Esophagus (tissue), 2 donors: ENCODE measurements around the gene TNFSF9. TPM values are rescaled to one million over a fixed set of nuclear protein-coding genes. Genes with fewer than 3 reads are reported as not detected.
"Not testable (repeated sequence)": the region's sequence is repeated elsewhere in the genome, so short reads cannot be mapped to it uniquely, and the experiment has no call there.

Experiments
- H3K27ac ChIP-seq, 2 donors: one replicate each; pipeline ENCODE4 v1.5.1; 2013; ENCODE audit warnings: low read depth in 2 of 2, mild to moderate bottlenecking in 2 of 2, inconsistent platforms in 1 of 2, low read length in 1 of 2, moderate library complexity in 1 of 2
- H3K27me3 ChIP-seq, 2 donors: one replicate each; pipeline ENCODE4 v1.6.1; 2013; ENCODE audit warnings: low read length in 2 of 2, control low read depth in 1 of 2, mild to moderate bottlenecking in 1 of 2; ENCODE audit not compliant: insufficient read depth in 2 of 2, control insufficient read depth in 1 of 2
- H3K36me3 ChIP-seq, 2 donors: one replicate each; pipeline ENCODE4 v1.6.1; 2013; ENCODE audit warnings: low read length in 1 of 2; ENCODE audit not compliant: control insufficient read depth in 2 of 2, insufficient read depth in 2 of 2
- H3K4me1 ChIP-seq, 2 donors: one replicate each; pipeline ENCODE4 v1.6.1; 2013; ENCODE audit warnings: low read length in 1 of 2; ENCODE audit not compliant: control insufficient read depth in 2 of 2, insufficient read depth in 2 of 2
- H3K4me3 ChIP-seq, 2 donors: one replicate each; pipeline ENCODE4 v1.5.1; 2013; ENCODE audit warnings: low read length in 2 of 2, mild to moderate bottlenecking in 2 of 2, low read depth in 1 of 2, moderate library complexity in 1 of 2
- H3K9me3 ChIP-seq, 2 donors: one replicate each; pipeline ENCODE4 v1.6.1; 2013; ENCODE audit warnings: mild to moderate bottlenecking in 2 of 2, low read depth in 1 of 2, low read length in 1 of 2, moderate library complexity in 1 of 2; ENCODE audit not compliant: control insufficient read depth in 2 of 2, insufficient read depth in 1 of 2
- WGBS, 2 donors: extraction: QIAGEN DNeasy Blood & Tissue Kit; methylation state at CpG; one replicate each; pipeline ENCODE4 v1.1.7; 2013; 5-methylcytosine and 5-hydroxymethylcytosine counted together
- polyA plus RNA-seq, 2 donors: library from polyadenylated mRNA; stranded (reverse); fragments of 200-250 nt; gene quantifications; one replicate each; pipeline ENCODE4 v1.2.3, GENCODE V29; 2013
- donor health status: healthy with polysubstance abuse.
- donor health status: Bipolar disorder and iron deficiency.

Gene TNFSF9
- polyA plus RNA-seq, 2 donors = 4.8 to 8.2 TPM

GRCh38 chr19:6579450-6580178, 48.8 kb downstream of the TNFSF9 start:
- H3K27ac ChIP-seq = no peak overlapping the region
- H3K4me3 ChIP-seq = no peak overlapping the region
- H3K36me3 ChIP-seq = no peaks in the 10 kb centered on the region
- 81 to 85% methylated on average over 7 of the region's 7 CpGs for whole genome bisulfite sequencing, 2 donors
- no peaks in the 10 kb centered on the region for H3K27me3 ChIP-seq
- H3K4me1 ChIP-seq = no peaks in the 10 kb centered on the region
- no peaks in the 10 kb centered on the region for H3K9me3 ChIP-seq

GRCh38 chr19:6580313-6580712, 49.5 kb downstream of the TNFSF9 start:
- H3K4me3 ChIP-seq = no peak overlapping the region
- WGBS, 2 donors = 66 to 67% methylated on average over 8 of the region's 8 CpGs
- H3K36me3 ChIP-seq = no peaks in the 10 kb centered on the region
- H3K4me1 ChIP-seq = no peaks in the 10 kb centered on the region
- H3K27ac ChIP-seq = no peak overlapping the region
- H3K9me3 ChIP-seq = no peaks in the 10 kb centered on the region
- H3K27me3 ChIP-seq = no peaks in the 10 kb centered on the region

GRCh38 chr19:6582515-6583484, 52.0 kb downstream of the TNFSF9 start:
- not testable (repeated sequence) for H3K4me1 ChIP-seq, H3K27ac ChIP-seq, H3K27me3 ChIP-seq, H3K36me3 ChIP-seq, H3K9me3 ChIP-seq, H3K4me3 ChIP-seq
- WGBS, 2 donors = 82% methylated on average over 16 of the region's 16 CpGs

Other genes with a start within 250 kb of the TNFSF9 start
- 1 to 10 TPM; 6.2 to 7.4 TPM for gene ACER1, start 197.4 kb upstream of the TNFSF9 start, polyA plus RNA-seq
- gene CLPP, start 169.5 kb upstream of the TNFSF9 start, polyA plus RNA-seq = 10 to 100 TPM; 38.0 to 65.5 TPM
- gene ALKBH7, start 158.2 kb upstream of the TNFSF9 start, polyA plus RNA-seq = 10 to 100 TPM; 40.6 to 57.1 TPM
- gene PSPN, start 155.1 kb upstream of the TNFSF9 start, polyA plus RNA-seq = under 1 TPM; 0.47 to 0.79 TPM
- 10 to 100 TPM; 35.7 to 46.6 TPM for gene GTF2F1, start 137.9 kb upstream of the TNFSF9 start, polyA plus RNA-seq
- 10 to 100 TPM; 91.9 to 96.2 TPM for gene KHSRP, start 106.2 kb upstream of the TNFSF9 start, polyA plus RNA-seq
- gene SLC25A41, start 97.3 kb upstream of the TNFSF9 start, polyA plus RNA-seq = 1 to 10 TPM in 1 of 2 donors, under 1 TPM in 1; 0.36 to 1.4 TPM
- 10 to 100 TPM; 43.5 to 66.0 TPM for gene SLC25A23, start 71.2 kb upstream of the TNFSF9 start, polyA plus RNA-seq
- 10 to 100 TPM; 50.8 to 87.6 TPM for gene CRB3, start 66.8 kb upstream of the TNFSF9 start, polyA plus RNA-seq
- 1 to 10 TPM; 1.8 to 3.9 TPM for gene DENND1C, start 49.2 kb upstream of the TNFSF9 start, polyA plus RNA-seq
- gene TUBB4A, start 28.7 kb upstream of the TNFSF9 start, polyA plus RNA-seq = under 1 TPM; 0.06 to 0.16 TPM
- gene CD70, start 60.1 kb downstream of the TNFSF9 start, polyA plus RNA-seq = under 1 TPM; 0.20 to 0.26 TPM
- under 1 TPM; 0.49 to 0.98 TPM for gene TNFSF14, start 139.1 kb downstream of the TNFSF9 start, polyA plus RNA-seq
- 100 to 1,000 TPM in 1 of 2 donors, 10 to 100 TPM in 1; 25.6 to 137 TPM for gene C3, start 189.6 kb downstream of the TNFSF9 start, polyA plus RNA-seq
- 10 to 100 TPM; 55.8 to 93.8 TPM for gene GPR108, start 206.6 kb downstream of the TNFSF9 start, polyA plus RNA-seq
- gene TRIP10, start 208.7 kb downstream of the TNFSF9 start, polyA plus RNA-seq = 100 to 1,000 TPM; 191 to 519 TPM
- 10 to 100 TPM; 29.6 to 48.7 TPM for gene SH2D3A, start 236.4 kb downstream of the TNFSF9 start, polyA plus RNA-seq
- gene VAV1, start 241.7 kb downstream of the TNFSF9 start, polyA plus RNA-seq = 1 to 10 TPM; 1.3 to 8.4 TPM